NOMO-1 treated with DMSO at 0.1 percent for 48 hours (cell line): ENCODE measurements around the gene RCOR2.

Source experiments
- DNase-seq: peaks from one replicate; lab custom pipeline; 2025; ENCODE audit not compliant: unreplicated experiment; lab: John Stamatoyannopoulos, UW

The RCOR2 gene

DNA sequence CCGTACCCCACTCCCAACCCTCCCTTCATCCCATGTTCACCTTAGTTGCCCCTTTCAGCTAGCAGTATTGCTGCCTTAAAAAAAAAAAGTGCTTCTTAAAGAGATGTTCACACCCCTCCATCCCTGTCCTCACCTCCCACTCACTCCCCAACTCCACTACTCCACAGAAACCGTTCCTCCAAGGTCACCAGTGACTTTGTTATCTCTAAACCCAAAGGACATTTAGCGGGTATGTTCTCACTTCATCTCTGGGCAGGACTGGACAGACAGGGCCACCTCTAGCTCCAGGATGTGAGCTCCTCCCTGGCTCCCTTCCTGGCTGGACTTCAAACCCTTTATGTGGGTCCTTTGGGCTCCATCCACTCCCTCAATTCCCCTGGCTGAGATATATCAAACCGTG is 6.4 kb upstream of the RCOR2 start:
- DNase-seq: no peak

DNA sequence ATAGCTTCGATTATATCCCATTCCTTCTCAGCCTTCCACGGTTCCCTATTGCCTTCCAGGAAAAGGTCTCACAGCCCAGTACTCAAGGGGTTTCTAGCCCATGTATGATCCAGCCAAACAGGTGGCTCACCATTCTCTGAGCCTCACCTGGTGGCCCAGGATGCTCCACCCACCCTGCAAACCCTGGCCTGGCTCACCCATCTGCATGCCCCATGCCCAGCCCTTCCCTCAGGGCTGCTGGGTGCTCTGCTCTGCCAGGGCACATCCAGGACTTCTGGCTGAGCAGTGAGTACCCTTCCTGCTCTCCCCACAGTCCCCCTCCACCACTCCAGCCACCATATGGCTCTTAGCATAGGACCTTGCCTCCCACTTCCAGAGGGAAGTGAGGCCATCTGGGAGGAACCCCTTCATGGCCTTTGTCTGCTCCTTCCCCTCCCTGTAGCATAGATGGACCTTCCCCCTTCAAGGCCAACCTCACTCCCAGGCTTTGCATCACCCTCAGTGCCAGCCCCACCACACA is 5.8 kb upstream of the RCOR2 start:
- DNase-seq: no peak

DNA sequence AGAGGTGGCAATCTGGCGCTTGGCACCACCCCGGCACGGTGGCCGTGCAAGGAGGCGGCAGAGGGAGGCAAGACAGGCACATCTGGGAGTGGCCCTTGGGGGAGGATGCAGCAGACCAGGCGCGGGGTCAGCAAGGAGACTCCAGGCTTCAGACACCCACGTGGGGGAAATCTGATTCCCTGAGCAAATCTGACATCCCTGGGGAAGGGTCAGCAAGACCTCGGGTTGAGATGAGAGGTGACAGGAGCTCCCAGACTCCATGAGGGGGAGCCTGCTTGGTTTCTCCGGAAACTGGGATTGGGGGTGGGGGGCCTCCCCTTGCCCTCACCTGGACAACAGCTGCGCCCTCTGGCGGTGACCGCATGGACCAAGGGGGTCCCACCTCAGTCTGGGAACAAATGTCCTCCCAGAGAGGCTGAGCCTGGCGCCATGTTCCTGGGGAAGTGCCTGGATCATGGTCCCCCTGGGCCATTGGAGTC is 4.0 kb upstream of the RCOR2 start:
- no peak for DNase-seq

DNA sequence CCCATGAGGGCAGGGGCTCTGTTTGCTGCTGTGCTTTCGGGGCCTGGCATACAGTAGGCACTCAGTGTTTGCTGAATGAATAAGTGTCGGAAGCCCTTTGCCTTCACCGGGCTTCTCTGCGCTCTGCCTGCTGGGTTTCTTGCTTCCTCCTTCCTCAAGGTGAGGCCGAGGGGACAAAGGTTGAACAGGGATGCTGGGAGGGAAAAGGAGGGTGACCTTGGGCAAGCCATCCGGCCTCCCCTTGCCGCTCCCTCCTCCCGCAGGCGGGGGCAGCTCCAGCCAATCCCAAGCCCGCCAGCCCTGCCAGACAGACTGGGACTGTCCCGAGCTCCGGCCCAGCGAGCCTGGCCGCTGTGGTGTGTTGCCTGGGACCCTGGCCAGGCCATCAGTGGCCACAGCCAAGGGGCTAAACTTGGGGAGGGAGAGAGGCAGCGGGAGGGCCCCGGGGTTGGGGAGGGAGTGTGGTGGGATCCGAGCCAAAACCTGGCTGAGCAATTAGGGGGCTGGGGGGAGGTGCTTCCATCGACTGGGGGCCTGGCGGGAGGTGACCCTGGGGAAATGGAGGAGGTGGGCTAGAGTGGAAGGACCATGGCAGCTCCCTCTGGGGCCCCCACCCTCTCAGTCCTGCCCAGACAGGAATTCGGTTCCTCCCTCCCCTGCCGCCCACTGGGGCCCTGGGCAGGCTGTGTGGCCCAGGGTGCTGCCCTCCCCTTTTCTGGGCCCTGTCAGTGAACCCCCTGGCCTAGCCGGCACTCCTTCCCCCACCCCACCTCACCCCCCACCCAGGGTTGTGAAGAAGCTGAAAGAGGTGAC is 3.4 kb upstream of the RCOR2 start:
- DNase-seq: no peak

DNA sequence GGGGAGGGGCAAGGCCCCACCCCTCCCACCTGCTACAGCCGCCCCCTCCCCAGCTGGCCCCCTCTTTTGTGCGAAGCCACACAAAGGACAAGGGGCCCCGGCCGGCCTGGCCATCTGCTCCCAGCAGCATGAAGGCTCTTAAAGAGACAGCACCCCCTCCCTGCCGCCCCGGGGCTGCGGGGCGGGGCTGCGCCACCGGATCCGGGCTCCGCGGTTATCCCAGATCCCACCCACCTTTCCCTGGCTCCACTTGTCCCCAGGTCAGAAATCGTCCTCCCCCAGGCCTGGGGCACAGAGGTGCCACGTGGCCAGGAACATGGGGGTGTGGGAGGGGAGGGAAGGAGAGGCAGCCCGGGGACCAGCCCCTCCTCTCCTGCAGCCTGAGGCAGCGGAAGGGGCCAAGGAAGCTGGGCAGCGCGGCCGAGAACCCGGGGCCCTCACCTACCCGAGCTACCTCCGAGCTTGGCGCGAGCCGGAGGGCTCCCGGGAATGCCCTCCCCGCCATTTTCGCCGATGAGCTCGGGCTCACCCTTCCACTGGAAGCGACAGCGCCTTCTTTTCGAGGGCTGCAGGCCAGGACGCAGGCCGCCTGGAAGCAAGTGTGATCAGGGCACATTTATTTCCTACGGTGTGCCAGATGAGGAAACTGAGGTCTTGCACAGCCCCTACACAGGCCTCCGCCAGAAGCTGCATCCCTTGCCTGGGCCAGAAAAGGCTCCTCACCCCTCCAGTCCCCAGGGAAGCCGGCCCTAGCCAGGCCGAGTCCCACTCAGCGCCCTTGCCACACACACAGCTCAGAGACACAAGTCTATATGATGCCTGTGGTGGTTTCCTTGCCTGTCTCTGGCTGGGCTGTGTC is 2.5 kb upstream of the RCOR2 start:
- no peak for DNase-seq

DNA sequence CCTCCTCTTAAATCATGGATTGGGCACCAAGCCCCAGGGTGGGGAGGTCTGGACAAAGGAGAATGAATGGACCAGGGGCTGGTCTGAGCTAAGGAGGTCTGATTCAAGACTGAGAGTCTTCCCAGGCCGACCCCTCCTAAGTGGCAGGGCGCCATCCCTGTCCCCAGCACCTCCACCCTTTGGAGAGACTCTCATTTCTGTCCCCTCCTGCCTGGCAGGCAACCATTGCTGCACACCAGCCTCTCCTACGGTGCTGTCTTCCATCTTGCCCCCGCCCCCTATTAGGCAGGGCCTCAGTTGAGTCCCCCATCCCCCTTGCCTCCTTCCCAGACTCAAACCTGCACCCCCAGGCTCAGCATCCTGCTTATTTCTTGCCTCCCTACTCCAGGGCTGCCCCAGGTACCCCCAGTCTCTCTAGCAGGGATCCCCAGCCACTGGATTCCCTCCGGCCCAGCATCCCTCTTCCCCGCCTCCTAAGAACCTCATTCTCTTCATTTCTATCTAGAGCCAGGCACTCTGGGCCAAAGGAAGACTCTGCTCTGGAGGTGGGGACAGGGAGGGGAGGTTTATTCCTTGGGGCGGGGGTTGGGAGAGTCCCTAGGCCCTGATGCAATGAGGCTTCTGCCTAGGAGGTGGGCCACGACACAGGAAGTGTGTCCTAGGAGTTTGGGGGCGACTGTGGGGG is 1.7 kb upstream of the RCOR2 start:
- DNase-seq: peak; percentile 5

DNA sequence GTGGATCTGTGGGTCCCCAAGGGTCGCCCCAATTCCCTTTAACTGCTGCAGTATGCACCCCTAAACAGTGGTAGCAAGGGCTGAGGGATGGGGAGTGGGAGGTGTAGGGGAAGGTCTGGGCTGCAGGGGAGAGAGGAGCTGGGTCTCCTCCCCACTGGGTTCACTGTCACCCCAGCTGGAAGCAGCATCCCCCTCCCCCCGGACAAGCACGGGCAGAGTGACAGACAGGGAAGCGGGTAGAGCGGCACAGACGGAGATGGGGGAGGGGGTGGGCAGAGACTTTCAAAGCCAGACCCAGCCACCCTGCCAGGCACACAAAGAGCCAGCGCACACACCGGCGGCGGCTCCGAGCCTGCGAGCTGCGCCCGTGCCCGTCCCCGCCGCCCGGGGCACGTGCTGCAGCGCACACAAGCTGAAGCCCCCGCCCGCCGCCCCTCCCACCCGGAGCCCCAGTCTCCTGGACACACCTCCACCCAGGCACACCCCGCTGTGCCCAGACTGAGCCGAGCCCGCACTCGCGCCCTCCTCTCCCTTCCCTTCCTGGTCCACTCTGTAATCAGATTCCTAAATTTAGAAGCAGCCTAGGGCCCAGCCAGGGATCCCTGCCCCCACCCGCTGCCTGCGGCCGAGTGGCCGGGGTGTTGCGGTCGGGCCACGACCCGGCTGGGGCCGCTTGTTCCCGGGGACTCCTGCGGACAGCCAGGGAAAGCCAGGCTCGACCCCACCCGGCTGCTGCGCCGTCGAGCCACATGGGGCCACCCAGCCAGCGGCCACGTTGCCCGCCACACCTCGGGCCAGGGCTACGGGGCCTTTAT is 935 bp upstream of the RCOR2 start:
- no peak for DNase-seq

DNA sequence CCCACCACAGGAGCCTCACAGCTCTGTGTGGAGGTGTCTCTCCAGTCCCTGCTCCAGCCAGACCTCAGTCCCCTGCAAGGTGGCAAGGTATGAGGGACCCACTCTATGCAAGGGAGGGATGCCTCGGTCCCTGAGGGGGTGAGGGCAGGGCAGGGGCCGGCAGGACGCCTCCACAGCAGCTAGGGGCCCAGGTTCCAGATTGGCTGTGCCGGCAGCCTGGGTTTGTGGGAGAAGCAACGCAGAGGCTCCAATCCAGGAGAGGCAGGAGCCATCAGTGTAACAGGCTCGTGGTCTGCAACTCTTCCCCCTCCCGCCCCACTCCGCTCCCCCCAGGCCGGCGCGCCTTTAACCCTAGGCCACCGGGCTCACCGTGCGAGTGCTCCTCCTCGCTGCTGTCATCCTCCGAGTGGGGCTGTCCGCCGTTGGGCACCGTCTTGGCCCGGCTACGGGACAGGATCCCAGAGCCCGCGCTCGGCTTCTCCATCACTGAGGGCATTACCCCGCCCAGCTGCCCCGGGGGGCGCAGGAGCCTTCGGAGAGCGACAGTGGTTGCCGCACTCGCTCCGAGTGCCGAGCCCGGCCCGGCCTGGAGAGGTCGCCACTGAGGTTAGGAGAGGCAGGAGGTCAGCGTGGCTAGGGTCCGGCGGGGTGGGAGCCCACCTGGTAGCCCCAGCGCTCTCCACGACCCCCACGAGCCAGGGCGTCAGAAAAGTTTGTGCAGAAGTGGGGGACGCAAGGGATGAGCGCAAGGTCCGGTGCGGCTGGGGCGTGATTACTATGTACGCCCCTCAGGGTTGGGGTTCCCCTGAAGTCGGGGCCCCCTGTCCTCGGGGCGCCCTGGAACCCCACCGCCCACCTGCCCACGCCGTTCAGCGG is 765 bp downstream of the RCOR2 start:
- peak; percentile 46 for DNase-seq

DNA sequence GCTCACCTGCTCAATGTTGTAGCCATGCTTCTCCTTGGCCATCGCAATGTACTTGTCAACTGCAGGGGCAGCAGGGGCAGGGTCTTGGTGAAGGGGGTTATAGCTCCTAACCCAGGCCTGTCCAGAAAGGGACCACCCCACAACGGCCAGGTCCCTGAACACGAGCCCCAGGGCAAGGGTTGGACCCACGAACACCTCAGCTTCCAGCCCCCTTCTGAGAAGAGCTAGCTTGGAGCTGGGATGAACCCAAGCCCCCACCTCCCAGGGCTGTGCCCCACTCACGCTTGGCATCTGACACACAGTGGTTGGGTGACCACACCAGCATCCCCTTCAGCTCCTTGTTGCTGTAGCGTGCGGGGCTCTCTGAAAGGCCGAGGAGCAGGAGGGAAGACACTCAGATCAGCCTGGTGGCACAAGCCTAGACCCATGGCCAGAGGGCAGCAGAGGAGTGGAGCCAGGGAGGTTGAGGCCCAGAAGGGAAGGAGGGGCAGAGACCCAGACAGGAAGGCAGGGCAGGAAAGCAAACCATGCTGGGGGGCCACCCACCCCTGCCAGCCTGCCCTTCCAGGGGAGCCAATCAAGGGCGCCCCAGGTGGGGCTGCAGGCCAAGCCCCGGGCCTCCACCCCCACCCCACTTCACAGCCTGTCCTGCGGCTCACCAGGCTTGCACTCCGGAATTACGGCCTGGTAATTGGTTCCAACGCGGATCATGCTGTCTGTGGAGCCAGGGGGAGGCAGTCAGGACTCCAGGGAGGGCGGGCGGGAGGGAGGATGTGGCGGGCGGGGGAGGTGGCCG is 1.9 kb downstream of the RCOR2 start:
- no peak for DNase-seq

DNA sequence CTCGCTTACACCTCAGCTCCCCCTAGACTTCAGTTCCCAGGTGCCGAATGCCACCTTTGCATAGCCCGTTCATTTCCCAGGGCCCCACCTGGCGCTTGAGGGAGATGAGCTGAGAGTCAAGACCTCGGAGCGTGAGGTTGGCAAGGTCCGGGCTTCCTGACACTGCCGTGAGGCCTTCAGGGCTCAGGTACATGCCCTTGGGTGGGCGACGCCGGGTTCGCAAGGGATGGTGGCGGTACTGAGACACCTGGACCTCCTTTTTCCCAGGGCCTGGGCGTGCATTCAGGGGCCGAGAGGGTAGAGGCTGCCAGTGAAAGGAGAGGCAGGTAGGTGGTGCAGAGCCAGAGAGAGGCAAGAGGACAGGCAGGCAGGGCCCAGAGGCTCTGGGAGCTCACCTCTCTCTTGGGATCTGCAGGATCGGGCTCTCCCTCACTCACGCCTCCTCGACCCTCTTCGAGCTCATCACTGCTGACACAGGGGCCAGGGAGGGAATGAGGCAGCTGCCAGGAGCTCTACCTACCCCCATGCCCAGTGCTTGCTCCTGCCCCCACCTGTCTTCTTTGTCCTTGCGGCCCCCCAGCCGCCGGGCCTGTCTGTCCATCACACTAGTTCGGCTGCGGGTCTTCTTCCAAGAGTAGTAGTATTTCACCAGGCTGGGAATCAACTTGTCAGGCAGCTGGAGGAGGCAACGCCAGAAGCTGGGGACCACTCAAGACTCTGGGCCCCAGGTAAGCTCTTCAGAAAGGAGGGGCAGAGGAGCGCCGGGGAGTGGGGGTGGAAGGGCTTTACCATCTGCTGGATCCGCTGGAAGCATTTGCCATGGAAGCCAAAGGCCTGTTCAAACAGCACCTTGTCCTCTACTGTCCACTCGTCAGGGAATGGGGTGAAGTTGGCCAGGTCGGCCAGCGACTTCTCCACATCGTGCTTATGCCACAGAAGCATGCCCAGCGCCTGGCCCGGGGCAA is 2.8 kb downstream of the RCOR2 start:
- DNase-seq: no peak

DNA sequence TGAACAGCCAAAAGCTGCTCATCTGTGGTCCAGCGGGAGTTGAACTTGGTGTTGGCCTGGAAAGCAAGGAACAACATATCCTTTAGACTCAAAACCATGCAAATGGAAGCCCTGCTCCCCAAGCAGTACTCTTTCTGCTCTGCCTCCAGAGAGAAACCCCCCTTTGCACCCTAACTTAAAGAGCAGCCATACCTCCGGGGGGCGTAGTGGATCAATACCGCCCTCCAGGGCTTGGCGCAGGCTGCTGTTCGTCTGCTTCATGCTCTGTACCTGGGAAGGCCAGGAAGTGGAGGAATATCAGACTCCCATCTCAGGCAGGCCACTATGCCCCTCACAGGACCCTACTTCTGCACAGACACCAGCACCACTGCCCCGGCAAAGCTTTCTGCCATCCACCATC is 4.3 kb downstream of the RCOR2 start:
- DNase-seq: no peak

DNA sequence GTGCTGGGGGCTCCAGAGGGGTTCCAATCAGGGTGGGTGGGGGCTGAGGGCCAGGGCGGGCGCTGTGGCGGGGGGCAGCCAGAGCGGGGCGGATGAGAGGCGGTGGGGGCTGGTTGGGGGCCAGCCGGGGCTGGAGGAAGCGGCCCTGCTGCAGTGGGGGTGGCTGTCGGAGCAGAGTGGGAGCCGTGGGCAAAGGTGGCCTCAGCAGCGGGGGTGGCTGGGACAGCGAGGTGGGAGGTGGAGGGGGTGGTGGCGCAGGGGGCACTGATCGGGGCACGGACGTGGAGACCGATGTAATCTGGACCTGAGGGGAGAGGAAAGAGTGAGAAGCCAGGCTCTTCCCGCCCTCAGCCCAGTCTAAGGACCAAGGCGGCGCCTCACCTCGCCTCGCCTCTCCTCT is 5.1 kb downstream of the RCOR2 start:
- DNase-seq: no peak

DNA sequence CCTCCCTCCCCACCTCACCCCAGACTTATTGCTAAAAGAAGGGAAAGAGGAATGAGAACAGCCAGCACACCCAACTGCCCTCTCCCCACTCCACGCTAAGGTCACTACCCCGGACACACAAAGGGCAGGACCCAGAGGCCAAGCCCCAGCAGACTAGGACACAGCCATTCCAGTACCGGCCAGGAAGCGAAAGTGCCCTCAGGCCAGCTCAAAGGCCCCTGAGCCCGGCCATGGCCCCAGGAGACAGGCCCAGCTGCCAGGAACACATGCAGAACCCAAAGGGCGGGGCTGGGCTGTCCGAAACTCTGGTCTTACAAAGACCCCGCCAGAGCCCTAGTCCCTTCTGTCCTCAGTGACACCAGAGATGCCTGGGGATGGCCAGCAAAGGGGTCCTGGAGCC is 5.5 kb downstream of the RCOR2 start:
- DNase-seq: no peak

DNA sequence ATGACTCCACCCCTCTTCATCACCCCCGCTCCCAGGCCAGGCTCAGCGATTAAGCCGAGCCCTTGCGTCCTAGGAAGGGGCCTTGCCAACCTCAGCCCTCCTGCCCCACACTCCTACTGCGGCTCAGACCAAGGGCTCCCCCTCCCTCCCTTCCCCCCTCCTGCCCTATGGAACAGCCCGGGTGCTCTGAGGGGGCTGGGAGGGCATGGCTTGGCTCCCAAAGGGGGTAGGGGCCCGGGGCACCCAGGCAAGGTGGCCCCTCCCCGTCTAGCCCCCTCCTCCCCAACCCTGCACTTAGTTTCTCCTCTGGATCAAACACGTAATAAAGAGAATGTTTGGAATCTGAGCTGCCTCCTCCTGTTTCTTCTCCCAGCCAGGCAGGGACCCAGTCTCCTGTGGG is 6.3 kb downstream of the RCOR2 start:
- no peak for DNase-seq

DNA sequence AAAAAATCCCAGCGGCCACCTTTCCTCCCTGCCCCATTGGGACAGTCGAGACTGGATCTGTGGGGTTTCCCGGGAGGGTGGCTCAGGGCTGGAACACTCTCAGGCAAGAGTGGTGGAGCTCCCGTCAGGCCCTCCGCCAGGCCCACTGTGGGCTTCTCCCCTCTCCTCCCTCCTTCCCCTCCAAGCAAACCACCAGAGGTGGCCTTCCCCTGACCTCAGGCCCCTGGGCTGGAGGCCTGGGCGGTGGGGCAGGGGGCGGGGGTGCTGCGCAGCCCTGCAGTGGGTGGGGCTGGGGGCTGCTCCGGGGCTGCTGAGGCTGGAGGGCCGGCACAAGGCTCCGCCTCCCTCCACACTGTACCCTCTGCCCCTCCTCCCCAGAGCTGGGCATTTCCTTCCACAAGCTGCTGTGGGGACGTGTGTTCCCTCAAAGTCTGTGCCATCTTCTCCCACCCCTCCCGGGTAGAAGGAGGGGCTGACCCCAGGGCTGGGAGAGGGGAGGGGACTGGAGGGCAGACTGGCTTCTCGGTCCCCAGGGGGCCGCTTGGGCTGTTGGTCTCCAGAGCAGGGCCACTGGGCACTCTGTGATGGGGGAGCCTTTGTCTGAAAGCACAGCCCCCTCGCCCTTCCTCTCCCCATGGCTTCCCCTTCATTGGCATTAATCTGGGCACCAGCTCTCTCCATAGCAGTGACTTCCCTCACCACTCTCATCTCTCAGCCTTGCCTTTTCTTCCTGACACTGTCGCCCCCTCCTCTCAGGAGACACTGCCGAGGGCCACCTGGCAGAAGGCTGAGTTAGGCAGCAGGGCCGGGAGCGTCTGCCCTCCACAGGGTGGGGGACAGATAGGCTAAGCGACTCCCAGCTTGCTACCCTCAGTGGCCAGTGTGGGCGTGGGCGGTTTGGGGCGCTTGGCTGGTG is 7.1 kb downstream of the RCOR2 start:
- DNase-seq: no peak

DNA sequence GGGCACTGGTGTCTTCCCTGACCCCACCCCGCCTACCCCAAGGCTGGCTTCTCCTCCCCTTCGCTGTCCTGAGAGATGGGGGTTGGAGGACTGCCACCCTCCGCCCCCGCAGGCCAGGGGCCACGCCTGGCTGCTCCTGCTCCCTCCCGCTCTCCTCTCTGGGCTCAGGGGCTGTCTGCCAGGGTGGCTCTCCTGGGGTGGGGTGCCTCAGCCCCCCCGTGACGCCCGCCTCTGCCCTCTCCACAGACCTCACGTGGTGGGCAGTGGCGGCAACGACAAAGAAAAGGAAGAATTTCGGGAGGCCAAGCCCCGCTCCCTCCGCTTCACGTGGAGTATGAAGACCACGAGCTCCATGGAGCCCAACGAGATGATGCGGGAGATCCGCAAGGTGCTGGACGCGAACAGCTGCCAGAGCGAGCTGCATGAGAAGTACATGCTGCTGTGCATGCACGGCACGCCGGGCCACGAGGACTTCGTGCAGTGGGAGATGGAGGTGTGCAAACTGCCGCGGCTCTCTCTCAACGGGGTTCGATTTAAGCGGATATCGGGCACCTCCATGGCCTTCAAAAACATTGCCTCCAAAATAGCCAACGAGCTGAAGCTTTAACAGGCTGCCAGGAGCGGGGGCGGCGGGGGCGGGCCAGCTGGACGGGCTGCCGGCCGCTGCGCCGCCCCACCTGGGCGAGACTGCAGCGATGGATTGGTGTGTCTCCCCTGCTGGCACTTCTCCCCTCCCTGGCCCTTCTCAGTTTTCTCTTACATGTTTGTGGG is 8.1 kb downstream of the RCOR2 start:
- no peak for DNase-seq
